Measurements from ENCODE around the gene IPO4.

The IPO4 gene

DNA sequence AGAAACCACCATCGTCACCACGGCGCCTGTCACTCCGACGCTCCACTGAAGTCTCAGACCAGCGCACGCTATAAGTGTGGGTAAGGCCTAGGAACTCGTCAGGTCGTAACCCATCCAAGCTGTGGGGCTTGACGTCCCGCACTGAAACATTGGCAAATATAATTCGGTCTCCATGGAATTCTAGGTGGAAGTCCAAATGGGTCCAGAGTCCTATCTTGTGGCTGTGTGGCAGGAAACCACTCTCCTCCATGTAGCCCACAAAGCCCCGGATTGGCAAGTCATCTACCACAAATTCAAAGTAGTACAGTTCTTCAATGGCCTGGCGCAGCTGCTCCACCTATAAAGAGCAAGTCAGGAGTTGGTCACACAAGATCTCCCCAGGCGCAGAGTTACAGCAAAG lies 4.3 kb upstream of the IPO4 start:
- no peak overlapping the region for H3K4me3 ChIP-seq (ENCODE audit: low read depth, low read length)
- TF ChIP-seq, protein P1, sequence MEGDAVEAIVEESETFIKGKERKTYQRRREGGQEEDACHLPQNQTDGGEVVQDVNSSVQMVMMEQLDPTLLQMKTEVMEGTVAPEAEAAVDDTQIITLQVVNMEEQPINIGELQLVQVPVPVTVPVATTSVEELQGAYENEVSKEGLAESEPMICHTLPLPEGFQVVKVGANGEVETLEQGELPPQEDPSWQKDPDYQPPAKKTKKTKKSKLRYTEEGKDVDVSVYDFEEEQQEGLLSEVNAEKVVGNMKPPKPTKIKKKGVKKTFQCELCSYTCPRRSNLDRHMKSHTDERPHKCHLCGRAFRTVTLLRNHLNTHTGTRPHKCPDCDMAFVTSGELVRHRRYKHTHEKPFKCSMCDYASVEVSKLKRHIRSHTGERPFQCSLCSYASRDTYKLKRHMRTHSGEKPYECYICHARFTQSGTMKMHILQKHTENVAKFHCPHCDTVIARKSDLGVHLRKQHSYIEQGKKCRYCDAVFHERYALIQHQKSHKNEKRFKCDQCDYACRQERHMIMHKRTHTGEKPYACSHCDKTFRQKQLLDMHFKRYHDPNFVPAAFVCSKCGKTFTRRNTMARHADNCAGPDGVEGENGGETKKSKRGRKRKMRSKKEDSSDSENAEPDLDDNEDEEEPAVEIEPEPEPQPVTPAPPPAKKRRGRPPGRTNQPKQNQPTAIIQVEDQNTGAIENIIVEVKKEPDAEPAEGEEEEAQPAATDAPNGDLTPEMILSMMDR (IDR thresholded peaks at IDR 0.05; ENCODE audit: low read depth, low read length) = no peak

DNA sequence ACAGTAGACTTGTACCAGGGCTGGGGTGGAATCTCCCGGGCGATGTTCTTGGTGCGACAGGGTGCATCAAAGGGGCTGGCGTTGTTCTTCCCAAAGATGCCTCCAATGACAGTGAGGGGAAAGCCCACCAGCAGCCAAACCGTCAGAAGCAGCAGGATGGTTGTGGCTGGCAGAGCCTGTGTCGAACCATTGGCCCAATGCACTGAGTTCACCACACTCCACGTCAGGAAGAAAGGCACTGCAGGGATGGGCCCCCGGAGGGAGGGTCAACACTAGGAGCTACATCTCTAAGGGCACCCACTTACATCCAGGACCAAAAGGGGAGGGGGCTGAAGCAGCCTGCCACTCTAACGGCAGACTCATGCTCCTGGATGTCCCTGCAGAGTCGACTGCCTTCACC lies 1.8 kb upstream of the IPO4 start:
- H3K4me3 ChIP-seq (ENCODE audit: low read depth, low read length) = no peak overlapping the region
- TF ChIP-seq, protein P1 (IDR thresholded peaks at IDR 0.05; ENCODE audit: low read depth, low read length) = no peak

DNA sequence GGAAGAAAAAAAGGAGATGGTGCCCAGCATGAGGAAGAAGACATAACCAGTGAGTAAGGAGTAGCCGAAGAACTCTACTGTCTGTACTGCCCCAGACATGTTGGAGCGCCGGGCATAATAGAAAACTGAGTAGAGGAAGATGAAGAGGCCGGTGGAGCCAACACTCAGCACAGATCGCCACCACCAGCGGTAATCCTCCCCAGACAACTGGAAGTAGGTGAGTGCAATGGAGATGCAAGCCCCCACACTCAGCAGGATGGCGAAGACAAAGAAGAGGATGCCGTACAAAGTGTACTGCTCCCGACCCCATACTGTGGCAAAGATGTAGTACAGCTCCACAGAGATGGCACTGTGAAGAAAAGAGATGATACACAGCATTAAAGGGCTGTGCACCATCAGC lies 844 bp upstream of the IPO4 start:
- TF ChIP-seq, protein P1 (IDR thresholded peaks at IDR 0.05; ENCODE audit: low read depth, low read length) = no peak
- H3K4me3 ChIP-seq (ENCODE audit: low read depth, low read length) = no peak overlapping the region

DNA sequence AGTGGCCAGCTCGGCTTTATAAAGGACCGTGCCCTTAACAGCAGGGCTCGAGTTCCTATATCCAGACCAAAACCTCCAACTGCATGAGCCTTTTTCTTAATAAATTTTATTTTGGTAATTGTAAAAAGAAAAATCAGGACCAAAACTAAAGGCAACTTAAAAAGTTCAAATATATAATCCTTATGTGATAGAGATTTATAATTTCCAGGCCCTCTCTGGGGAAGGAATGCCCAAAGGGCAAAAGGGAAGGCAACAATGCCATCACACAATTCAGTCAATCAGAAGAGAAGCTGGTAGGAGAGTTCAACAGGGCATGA lies 401 bp upstream of the IPO4 start:
- TF ChIP-seq, protein P1 (IDR thresholded peaks at IDR 0.05; ENCODE audit: low read depth, low read length) = no peak
- H3K4me3 ChIP-seq (ENCODE audit: low read depth, low read length) = no peak overlapping the region; the same call in 1 of the 2 replicates

DNA sequence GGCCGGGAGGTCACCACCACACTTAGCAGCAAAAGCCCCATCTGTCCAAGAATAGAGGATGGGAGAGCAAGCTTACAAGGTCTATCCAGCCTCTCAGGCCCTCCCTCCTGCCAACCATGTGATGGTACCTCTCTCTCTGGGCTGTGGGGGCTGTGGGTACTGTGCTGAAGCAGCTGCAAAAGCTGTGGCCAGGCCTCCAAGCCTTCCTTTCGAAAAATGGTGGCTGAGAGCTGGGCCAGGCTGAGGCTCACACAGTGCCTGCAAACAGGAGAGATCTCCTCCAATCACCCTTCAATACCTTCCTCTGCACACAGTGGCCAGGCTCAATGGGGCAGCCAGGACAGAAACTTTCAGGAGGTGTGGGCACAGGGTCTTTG lies 1.1 kb downstream of the IPO4 start:
- H3K4me3 ChIP-seq (ENCODE audit: low read depth, low read length) = peak overlapping the region; percentile 78
- TF ChIP-seq, protein P1 (IDR thresholded peaks at IDR 0.05; ENCODE audit: low read depth, low read length) = no peak

DNA sequence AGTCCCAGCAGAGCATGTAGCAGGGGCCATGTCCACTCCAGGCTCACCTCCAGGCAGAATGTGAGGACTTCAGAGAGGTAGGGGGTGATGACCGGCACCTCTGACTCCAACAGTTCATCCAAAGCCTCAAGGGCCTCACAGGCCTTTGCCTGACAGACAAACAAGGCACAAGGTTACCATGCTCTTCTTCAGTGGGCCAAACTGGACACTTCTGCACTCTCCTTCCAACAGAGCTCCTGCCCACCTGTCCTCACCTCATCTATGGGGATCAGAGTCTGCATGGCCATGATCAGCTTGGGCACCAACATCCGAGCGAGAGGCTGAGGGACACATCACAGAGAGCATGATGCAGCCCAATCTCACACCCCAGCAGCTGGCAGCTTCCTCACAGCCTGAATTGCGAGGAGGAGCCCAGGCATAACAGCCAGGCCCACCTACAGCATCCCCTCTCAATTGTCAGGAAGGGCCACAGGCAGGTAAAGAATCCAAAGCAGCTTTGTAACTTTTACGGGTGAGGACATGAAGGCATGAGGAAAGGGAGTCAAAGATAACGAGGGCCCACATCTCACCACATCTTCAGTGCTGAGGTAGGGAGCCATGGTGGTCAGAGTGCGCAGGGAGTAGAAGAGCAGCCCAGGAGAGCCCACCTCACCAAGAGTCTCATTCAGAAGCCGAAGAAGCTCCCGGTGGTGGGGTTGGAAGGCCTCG lies 1.6 kb downstream of the IPO4 start:
- H3K4me3 ChIP-seq (ENCODE audit: low read depth, low read length) = no peak overlapping the region
- TF ChIP-seq, protein P1 (IDR thresholded peaks at IDR 0.05; ENCODE audit: low read depth, low read length) = no peak

DNA sequence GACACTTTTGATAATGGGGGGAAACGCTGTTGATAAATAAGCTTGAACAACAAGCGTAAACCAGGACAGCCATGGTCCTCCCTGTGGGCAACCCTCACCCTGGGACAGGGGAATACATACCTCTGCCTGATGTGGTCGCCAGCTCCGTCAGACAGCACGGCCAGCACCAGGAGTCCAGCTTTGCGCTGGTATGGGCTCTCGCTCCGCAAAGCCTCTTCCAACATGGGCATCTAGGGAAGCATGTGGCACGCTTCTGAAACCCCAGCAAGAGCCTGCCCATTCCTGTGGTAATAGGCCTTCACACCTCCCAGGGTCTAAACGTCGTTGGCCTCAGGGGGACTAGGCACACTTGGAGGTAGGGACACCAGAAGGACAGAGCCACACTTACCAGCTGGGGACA lies 2.9 kb downstream of the IPO4 start:
- TF ChIP-seq, protein P1 (IDR thresholded peaks at IDR 0.05; ENCODE audit: low read depth, low read length) = no peak
- no peak overlapping the region for H3K4me3 ChIP-seq (ENCODE audit: low read depth, low read length)
